Subcutaneous preadipocyte (primary cell): ENCODE data around the gene KIF5A. TPM values are rescaled to one million over a fixed set of nuclear protein-coding genes. Genes with fewer than 3 reads are reported as not detected.

Experiments
- small RNA-seq: library from RNA; depleted of rRNA; stranded (forward); fragments of <200 nt; gene quantifications from one replicate; pipeline ENCODE3, GENCODE V24; 2012
- total RNA-seq: library from RNA; depleted of rRNA; stranded (reverse); fragments of >200 nt; gene quantifications from 2 replicates; pipeline ENCODE4 v1.2.3, GENCODE V29; 2012

The KIF5A gene
- under 0.01 and 0.20 TPM in 2 replicates for total RNA-seq

DNA sequence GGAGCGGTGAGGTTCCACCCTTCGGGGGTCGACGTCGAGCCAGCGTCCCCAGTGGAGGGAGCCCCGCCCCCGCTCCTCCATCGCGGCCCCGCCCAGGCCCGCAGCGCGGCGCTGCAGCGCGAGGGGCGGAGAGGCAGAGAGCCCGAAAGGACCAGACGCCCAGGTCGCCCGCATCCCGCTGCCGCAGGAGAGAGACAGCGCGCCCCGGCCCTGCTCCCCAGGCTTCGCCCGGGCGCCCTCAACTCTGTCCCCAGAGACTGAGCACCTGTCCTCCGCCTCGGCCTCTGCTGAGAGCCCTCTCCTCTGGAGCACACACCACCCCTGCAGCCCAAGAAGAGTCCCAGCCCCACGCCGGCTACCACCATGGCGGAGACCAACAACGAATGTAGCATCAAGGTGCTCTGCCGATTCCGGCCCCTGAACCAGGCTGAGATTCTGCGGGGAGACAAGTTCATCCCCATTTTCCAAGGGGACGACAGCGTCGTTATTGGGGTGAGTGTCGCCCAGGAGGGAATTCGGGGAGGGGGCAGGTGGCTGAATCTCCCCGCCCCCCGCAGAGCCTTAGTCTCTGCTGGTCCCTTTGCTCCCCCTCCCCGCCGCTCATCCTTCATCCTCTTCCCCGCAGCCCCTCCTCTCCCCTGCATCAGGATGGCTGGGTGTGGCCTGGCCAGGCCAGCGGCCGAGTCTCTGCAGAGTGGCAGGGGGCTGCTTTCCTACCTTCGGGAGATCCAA lies at the start of gene KIF5A:
TSS of gene KIF5A (plus strand) at position 136 of the 732 bp plus-strand sequence. CDS start at position 364, 228 bp downstream.

DNA sequence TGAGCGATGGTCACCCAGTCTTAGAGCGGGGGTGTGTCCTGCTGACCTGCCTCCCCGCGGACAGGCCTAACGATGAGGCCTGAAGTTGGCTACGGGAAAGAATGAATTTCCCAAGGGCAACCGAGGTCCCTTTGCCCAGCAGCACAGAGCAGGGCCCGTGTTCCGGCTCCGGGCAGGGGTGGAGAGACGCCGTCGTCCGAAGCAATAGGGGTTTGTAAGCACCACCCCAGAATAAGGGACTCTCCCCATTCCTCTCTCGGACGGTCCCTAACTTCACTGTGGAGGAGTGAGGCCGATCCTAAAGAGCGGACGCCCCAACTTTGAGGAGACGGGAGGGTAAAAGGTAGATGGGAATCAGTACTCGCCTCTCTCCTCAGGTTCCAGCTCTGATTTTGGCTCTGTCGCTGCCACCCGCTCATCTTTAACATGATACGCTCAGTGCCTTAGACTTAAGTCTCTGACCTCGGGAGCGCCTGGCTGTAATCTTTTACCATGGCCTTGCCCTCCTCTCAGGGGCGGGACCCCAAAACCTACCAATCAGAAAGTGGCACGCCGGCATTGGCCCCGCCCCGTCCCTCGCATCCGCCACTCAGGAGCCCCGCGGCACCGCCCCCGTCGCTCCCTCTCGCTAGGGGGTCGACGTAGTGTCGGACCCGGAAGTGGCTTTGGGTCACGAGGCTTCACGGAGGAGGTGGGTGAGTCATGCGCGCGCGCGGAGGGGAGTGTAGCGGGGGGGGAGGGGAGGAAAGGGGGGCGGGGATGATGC lies 29.6 kb upstream of the KIF5A start, which contains the start of gene DDIT3:
TSS of gene DDIT3 (minus strand) at position 462 of the 766 bp plus-strand sequence. CDS start 3,108 bp downstream, outside the sequence.

DNA sequence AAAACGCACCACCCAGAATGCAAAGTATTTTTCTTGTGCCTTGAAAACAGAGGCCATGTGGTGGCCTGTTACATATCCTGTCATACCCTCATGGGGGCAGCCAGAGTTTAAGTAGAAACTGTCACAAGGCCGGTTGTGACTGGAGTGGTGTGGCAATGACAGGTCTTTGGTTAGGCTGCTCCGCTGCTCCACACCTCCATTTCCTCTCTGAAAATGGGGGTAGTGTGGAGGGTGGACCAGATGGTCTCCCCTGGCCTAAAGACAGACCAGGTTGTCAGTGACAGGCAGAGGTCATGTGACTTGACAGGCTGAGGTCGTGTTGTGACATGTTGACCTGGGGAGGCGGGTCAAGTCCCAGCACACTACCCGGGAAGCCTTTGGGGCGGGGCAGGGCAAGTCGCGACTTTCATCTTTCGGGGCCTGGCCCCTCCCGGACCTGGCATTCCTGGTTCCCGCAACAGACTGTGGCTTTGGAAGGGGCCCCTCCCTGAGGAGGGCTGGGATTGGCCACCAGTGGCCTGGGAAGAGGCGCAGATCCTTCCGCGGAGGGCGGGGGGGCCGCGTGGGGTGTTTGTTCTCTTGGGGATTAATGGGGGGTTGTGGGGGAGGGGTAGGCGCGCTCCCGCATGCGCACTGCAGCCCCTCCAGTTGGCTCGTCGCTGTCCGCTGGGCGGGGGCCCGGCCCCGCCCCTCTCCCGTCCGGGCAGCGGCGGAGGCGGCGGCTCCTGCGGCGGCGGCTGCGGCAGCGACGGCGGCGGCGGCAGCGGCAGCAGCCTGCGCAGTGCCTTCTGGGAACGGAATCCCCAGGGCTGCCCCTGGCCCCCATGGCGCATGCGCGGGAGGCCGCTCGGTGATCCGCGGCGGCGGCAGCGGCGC lies 27.6 kb upstream of the KIF5A start, which contains the start of gene MBD6:
TSS of gene MBD6 (plus strand) at position 814 of the 876 bp plus-strand sequence. CDS start 1,480 bp downstream, outside the sequence.

DNA sequence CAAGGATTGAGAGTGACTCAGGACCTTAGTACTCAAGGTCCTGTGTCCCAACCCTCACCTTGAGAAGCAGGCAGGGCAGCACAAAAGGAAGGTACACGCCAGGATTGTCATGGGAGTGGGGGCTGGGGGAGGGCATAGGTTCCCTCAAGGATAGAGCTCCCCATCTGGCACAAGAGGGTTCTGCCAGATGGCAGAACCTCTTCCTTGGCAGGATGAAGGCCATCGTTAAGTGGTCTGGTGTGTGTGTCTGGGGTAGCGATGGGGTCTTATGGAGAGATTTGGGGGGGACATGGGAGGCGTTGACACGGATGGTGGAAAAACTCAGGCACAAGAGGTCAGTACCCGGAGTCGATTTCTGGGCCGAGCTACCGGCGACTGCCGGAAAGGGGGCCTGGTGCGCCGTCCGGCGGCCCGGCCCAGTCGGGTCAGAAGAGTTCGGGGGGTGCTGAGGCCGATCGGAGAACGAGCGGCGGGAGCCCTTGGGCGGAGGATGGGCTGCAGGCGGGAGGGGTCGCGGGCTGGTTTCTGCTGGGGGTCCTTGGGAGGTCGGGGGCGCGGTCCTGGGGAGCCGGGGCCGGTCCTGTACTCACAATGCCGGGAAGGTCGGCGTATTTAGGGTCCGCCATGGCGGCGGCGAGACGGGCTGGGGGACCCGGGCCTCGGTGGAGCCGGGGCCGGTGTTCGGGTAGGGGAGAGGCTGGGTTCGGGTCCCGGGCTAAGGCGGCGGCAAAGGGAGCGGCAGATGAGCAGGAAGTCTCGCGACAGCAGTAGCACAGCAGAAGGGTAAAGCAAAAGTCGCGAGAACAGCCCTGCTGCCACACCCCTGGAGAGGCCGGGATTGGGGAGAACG lies 3.2 kb upstream of the KIF5A start, which contains the start of gene DCTN2:
TSS of gene DCTN2 (minus strand) at position 755 of the 850 bp plus-strand sequence. CDS start at position 626, 129 bp downstream.

DNA sequence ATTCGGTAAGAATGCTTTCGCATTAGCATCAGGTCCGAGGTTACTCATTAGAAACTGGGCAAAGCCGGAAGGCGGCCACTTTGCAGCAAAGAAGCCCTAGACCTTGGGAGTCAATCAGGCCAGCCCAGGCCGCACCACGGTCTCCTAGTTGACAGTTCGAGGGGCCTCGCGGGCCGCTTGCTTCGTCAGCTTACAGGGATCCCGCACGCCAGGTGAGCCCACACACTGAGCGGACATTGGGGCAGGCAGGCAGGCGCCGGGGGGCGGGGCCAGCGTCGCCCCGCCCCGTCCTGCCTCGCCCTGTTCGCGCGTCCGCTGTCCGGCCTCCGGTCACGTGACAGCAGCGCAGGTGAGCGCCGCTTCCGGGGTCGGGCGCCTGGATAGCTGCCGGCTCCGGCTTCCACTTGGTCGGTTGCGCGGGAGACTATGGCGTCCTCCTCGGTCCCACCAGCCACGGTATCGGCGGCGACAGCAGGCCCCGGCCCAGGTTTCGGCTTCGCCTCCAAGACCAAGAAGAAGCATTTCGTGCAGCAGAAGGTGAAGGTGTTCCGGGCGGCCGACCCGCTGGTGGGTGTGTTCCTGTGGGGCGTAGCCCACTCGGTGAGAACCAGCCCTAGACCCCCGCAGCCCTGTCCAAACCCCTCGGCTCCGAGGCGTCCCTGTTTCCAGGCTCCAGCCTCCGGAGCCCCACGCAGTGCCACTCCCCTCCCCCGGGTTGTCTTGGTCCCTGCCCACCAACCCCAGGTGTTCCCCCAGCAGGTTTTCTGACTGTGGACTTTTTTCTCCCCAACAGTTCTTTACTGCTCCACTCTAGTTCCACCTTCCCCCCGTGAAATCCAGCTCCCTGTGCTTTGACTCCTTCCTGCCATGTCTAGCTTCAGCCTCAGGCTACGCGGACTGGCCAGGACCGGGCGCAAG lies 41.3 kb downstream of the KIF5A start, which contains the start of gene PIP4K2C:
TSS of gene PIP4K2C (plus strand) at position 329 of the 918 bp plus-strand sequence. CDS start at position 427, 98 bp downstream.

DNA sequence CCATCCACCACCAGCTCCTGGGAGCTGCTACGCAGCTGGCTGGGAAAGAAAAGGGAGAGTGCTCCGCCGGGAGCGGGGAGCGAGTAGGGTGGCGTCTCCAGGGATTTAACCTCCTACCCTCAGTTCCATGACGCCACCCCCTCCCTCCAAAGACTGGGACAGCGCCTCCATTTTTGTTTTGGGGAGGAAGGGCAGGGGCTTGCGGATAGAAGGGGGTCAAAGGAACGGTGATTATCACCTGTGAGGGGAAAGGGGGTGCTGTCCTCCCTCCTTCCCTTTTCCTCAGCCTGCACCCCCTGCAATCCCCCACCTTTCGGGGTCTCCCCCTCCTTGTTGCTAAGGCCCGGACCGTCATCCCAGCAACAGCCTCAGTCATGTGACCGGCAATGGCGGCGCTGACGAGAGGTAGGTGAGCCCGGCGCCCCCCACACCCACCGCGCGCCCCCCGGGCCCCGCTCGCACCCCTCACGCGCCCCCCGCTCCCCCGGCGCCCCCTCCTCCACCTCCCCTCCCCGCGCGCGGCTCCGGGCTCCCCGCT lies 54.7 kb downstream of the KIF5A start, which contains the start of gene DTX3:
TSS of gene DTX3 (plus strand) at position 371 of the 538 bp plus-strand sequence. CDS start 1,694 bp downstream, outside the sequence.

DNA sequence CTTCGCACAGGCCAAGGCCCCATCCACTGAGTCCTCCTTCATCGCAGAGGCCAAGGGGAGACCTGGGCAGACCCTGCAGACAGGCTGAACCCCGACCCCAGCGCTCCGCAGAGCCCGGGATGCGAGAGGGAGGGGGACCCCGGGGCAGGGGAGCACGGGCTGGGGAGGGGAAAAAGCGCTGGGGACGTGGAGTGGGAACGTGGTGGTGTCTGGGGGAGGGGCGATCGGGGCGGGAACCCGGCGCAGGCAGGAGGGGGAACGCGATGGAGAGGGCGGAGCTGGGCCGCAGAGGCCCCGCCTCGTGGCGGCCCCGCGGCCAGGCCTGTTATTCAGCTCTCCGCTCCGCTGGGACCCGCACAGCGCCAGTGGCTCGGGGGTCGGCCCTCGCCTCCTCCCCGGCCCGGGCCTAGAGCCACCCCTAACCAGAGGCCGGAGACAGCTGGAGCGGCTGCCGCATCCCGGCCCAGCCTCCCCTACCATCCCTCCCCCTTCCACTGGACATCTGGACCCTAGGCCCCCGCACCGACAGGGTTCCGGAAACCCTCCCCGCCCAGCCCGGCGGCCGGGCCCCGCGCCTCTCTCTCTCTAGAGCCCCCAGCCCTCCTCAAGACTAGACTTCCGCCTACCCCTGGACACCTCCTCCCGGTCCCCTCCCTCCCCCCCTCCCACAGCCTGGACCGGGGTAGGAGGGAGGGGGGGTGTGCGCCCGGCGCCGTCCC lies 61.4 kb downstream of the KIF5A start, which contains the start of gene ARHGEF25:
TSS of gene ARHGEF25 (plus strand) at position 328 of the 719 bp plus-strand sequence. CDS start 460 bp downstream, outside the sequence.

DNA sequence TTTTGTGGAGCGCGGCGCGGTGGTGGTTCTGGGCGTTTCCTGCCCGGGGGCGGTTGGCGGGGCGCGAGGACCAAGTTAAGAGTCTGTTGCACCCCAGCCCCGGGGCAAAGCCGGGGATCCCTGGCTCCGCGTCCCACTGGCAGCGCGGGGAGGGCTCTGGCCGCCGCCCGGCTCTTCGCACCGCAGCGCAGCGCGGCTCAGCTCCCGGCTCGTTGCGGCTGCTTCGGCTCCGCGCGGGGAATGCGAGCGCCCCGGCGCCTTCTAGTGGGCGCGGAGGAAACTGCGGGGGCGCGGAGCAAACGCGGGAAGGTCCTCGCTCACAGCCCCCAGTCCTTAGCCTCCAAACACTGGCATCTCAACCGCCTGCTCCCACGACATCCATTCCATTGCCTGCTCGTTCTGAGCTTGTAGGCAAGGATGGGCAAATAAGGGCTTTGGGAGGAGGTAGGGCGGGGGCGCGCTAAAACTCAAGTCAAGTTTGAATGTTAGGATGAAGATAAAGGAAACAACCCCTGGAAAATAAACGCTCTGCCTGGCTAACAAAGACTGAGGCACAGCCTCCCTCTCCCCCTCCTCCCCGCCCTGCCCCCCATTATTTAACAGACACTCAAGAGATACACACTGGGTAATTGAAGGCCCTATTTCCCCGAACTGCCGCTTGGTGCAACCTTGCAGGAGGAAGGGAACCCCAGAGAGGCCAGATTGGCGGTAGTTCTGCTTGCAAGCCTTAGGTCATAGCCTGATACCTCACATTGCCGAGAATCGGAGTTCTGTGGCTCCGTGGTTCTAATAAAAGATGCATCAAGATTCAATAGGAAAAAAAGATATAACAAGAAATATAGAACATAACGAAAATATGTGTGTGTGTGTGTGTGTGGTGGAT lies 83.4 kb downstream of the KIF5A start, which contains the start of gene B4GALNT1:
TSS of gene B4GALNT1 (minus strand) at position 244 of the 883 bp plus-strand sequence. CDS start 1,069 bp downstream, outside the sequence.

Small RNAs within 50 kb of the gene (small RNA-seq; reads per million reads assigned to genes)
- 0.19 reads per million for gene MIR616

Other genes starting within 250 kb of the KIF5A start
- gene R3HDM2, start 119.0 kb upstream of the KIF5A start, total RNA-seq = 14.7 and 26.4 TPM in 2 replicates
- under 0.01 TPM in 1 of 2 replicates, not detected in the other for gene INHBC, start 115.3 kb upstream of the KIF5A start, total RNA-seq
- not detected in 2 replicates for gene INHBE, start 94.7 kb upstream of the KIF5A start, total RNA-seq
- gene GLI1, start 90.3 kb upstream of the KIF5A start, total RNA-seq = under 0.01 and 0.78 TPM in 2 replicates
- under 0.01 TPM in 1 of 2 replicates, not detected in the other for gene ARHGAP9, start 70.2 kb upstream of the KIF5A start, total RNA-seq
- 81.9 and 126 TPM in 2 replicates for gene MARS1, start 62.0 kb upstream of the KIF5A start, total RNA-seq
- gene DDIT3, start 29.5 kb upstream of the KIF5A start, total RNA-seq = 16.6 and 19.1 TPM in 2 replicates
- 2.9 and 5.7 TPM in 2 replicates for gene MBD6, start 27.2 kb upstream of the KIF5A start, total RNA-seq
- 89.3 and 95.6 TPM in 2 replicates for gene DCTN2, start 2.9 kb upstream of the KIF5A start, total RNA-seq
- 1.8 and 2.6 TPM in 2 replicates for gene PIP4K2C, start 41.1 kb downstream of the KIF5A start, total RNA-seq
- 0.78 and 3.7 TPM in 2 replicates for gene DTX3, start 54.8 kb downstream of the KIF5A start, total RNA-seq
- gene ARHGEF25, start 61.4 kb downstream of the KIF5A start, total RNA-seq = 0.98 and 4.0 TPM in 2 replicates
- gene B4GALNT1, start 83.2 kb downstream of the KIF5A start, total RNA-seq = under 0.01 and 0.20 TPM in 2 replicates
- 80.9 and 99.9 TPM in 2 replicates for gene OS9, start 144.1 kb downstream of the KIF5A start, total RNA-seq
- gene AGAP2, start 188.7 kb downstream of the KIF5A start, total RNA-seq = under 0.01 and 0.39 TPM in 2 replicates
- gene TSPAN31, start 195.0 kb downstream of the KIF5A start, total RNA-seq = 23.3 and 28.3 TPM in 2 replicates
- 238 and 247 TPM in 2 replicates for gene CDK4, start 202.3 kb downstream of the KIF5A start, total RNA-seq
- 1.2 and 1.8 TPM in 2 replicates for gene MARCHF9, start 205.1 kb downstream of the KIF5A start, total RNA-seq
- 0.39 and 1.1 TPM in 2 replicates for gene CYP27B1, start 217.0 kb downstream of the KIF5A start, total RNA-seq
- gene METTL1, start 222.1 kb downstream of the KIF5A start, total RNA-seq = 8.1 and 8.2 TPM in 2 replicates
- 6.6 and 9.4 TPM in 2 replicates for gene EEF1AKMT3, start 222.6 kb downstream of the KIF5A start, total RNA-seq
- gene TSFM, start 232.7 kb downstream of the KIF5A start, total RNA-seq = 16.6 and 27.2 TPM in 2 replicates